H9 (cell line): ENCODE measurements around the gene C1QTNF3. TPM values are rescaled to one million over a fixed set of nuclear protein-coding genes. Genes with fewer than 3 reads are reported as not detected.

Experiments used
- DNase-seq: peaks from one replicate; pipeline ENCODE4 v3.0.0-alpha.2; 2017
- H2AFZ ChIP-seq: one replicate; pipeline ENCODE4 v1.6.1; 2013; ENCODE audit warnings: mild to moderate bottlenecking, low read length, control low read depth, moderate library complexity
- H2AK5ac ChIP-seq: 2 replicates; pipeline ENCODE4 v1.6.1; 2013; ENCODE audit warnings: low read length, control low read depth, mixed read lengths; ENCODE audit not compliant: insufficient read length
- H2BK120ac ChIP-seq: one replicate; pipeline ENCODE4 v1.6.1; 2013; ENCODE audit warnings: low read depth, mild to moderate bottlenecking, low read length, control low read depth, inconsistent platforms; ENCODE audit not compliant: poor library complexity, severe bottlenecking
- H2BK12ac ChIP-seq: 2 replicates; pipeline ENCODE4 v1.6.1; 2013; ENCODE audit warnings: low read length, control low read depth, mixed read lengths, low read depth; ENCODE audit not compliant: insufficient read length
- H2BK15ac ChIP-seq: 2 replicates; pipeline ENCODE4 v1.6.1; 2013; ENCODE audit warnings: low read depth, low read length, control low read depth
- H2BK20ac ChIP-seq: one replicate; pipeline ENCODE4 v1.6.1; 2013; ENCODE audit warnings: low read depth, mild to moderate bottlenecking, low read length, control low read depth, inconsistent platforms; ENCODE audit not compliant: poor library complexity, severe bottlenecking
- H2BK5ac ChIP-seq: 2 replicates; pipeline ENCODE4 v1.6.1; 2013; ENCODE audit warnings: low read length, control low read depth, mixed read lengths; ENCODE audit not compliant: insufficient read length
- H3K14ac ChIP-seq: 2 replicates; pipeline ENCODE4 v1.6.1; 2013; ENCODE audit warnings: low read length, control low read depth; ENCODE audit not compliant: insufficient read depth
- H3K18ac ChIP-seq: 2 replicates; pipeline ENCODE4 v1.6.1; 2013; ENCODE audit warnings: low read depth, mild to moderate bottlenecking, mixed read lengths, low read length, control low read depth; ENCODE audit not compliant: insufficient read length
- H3K23ac ChIP-seq: 2 replicates; pipeline ENCODE4 v1.6.1; 2013; ENCODE audit warnings: low read length, control low read depth, mixed read lengths, low read depth; ENCODE audit not compliant: insufficient read length
- H3K23me2 ChIP-seq: 2 replicates; pipeline ENCODE4 v1.6.1; 2013; ENCODE audit warnings: low read depth, mild to moderate bottlenecking, mixed read lengths, low read length, control low read depth; ENCODE audit not compliant: insufficient read length, poor library complexity, severe bottlenecking
- H3K27ac ChIP-seq: 2 replicates; pipeline ENCODE4 v1.5.1; 2013; ENCODE audit warnings: low read length, control low read depth, mixed read lengths, low read depth; ENCODE audit not compliant: insufficient read length
- H3K27me3 ChIP-seq: 2 replicates; pipeline ENCODE4 v1.6.1; 2013; ENCODE audit warnings: low read length, control low read depth, inconsistent platforms; ENCODE audit not compliant: insufficient read depth
- H3K4ac ChIP-seq: 2 replicates; pipeline ENCODE4 v1.6.1; 2013; ENCODE audit warnings: low read depth, mild to moderate bottlenecking, control low read depth, inconsistent platforms, low read length, moderate library complexity
- H3K4me1 ChIP-seq: 2 replicates; pipeline ENCODE4 v1.6.1; 2013; ENCODE audit warnings: low read length, control low read depth, inconsistent platforms; ENCODE audit not compliant: insufficient read depth
- H3K4me2 ChIP-seq: 2 replicates; pipeline ENCODE4 v1.6.1; 2013; ENCODE audit warnings: low read length, control low read depth, mixed read lengths; ENCODE audit not compliant: insufficient read length, insufficient read depth
- H3K56ac ChIP-seq: 2 replicates; pipeline ENCODE4 v1.6.1; 2013; ENCODE audit warnings: low read depth, mild to moderate bottlenecking, mixed read lengths, low read length, control low read depth; ENCODE audit not compliant: insufficient read length
- H3K79me1 ChIP-seq: 2 replicates; pipeline ENCODE4 v1.6.1; 2013; ENCODE audit warnings: low read depth, mild to moderate bottlenecking, moderate library complexity, low read length, control low read depth, inconsistent platforms; ENCODE audit not compliant: insufficient read depth, poor library complexity, severe bottlenecking
- H3K79me2 ChIP-seq: 2 replicates; pipeline ENCODE4 v1.6.1; 2013; ENCODE audit warnings: low read length, control low read depth, inconsistent platforms; ENCODE audit not compliant: insufficient read depth
- H3K9ac ChIP-seq: 2 replicates; pipeline ENCODE4 v1.6.1; 2013; ENCODE audit warnings: low read length, control low read depth, mixed read lengths; ENCODE audit not compliant: insufficient read length; ENCODE audit errors: extremely low read depth
- H3K9me3 ChIP-seq: one replicate; pipeline ENCODE4 v1.6.1; 2013; ENCODE audit warnings: low read depth, low read length, inconsistent platforms; ENCODE audit not compliant: control insufficient read depth
- H3T11ph ChIP-seq: one replicate; pipeline ENCODE4 v1.6.1; 2013; ENCODE audit warnings: mild to moderate bottlenecking, low read length, control low read depth, inconsistent platforms
- H4K20me1 ChIP-seq: one replicate; pipeline ENCODE4 v1.6.1; 2013; ENCODE audit not compliant: control insufficient read depth, insufficient read length, insufficient read depth
- H4K5ac ChIP-seq: 2 replicates; pipeline ENCODE4 v1.6.1; 2013; ENCODE audit warnings: low read depth, mild to moderate bottlenecking, mixed read lengths, low read length, control low read depth; ENCODE audit not compliant: insufficient read length
- H4K8ac ChIP-seq: replicated peaks from 2 replicates; pipeline ENCODE4 v1.6.1; 2013; ENCODE audit warnings: low read length, control low read depth, mixed read lengths, low read depth; ENCODE audit not compliant: insufficient read length
- H4K91ac ChIP-seq: 2 replicates; pipeline ENCODE4 v1.6.1; 2013; ENCODE audit warnings: low read depth, mild to moderate bottlenecking, moderate library complexity, mixed read lengths, low read length, control low read depth; ENCODE audit not compliant: insufficient read length
- H3K27ac Mint-ChIP-seq, 3 experiments: 2 replicates in 2 of 3; 3 replicates in 1 of 3; pipeline ENCODE4 v1.8.0; 2020 to 2021; ENCODE audit warnings: mixed read lengths in 3 of 3, mild to moderate bottlenecking in 1 of 3, moderate library complexity in 1 of 3
- H3K27me3 Mint-ChIP-seq: 2 replicates; pipeline ENCODE4 v1.8.0; 2021; ENCODE audit warnings: low read depth, mild to moderate bottlenecking, moderate library complexity, mixed read lengths
- H3K36me3 Mint-ChIP-seq, 3 experiments: 2 replicates in 2 of 3; 3 replicates in 1 of 3; pipeline ENCODE4 v1.8.0; 2020 to 2021; ENCODE audit warnings: low read depth in 3 of 3, mixed read lengths in 3 of 3; ENCODE audit not compliant: insufficient read depth in 1 of 3
- H3K4me1 Mint-ChIP-seq, 2 experiments: 2 replicates each; pipeline ENCODE4 v1.8.0; 2020; ENCODE audit warnings: mixed read lengths in 2 of 2
- H3K4me3 Mint-ChIP-seq, 2 experiments: 2 replicates in 1 of 2; 3 replicates in 1 of 2; pipeline ENCODE4 v1.8.0; 2020 to 2021; ENCODE audit warnings: mild to moderate bottlenecking in 2 of 2, mixed read lengths in 2 of 2, moderate library complexity in 1 of 2
- H3K9me3 Mint-ChIP-seq, 2 experiments: 2 replicates in 1 of 2; 3 replicates in 1 of 2; pipeline ENCODE4 v1.8.0; 2020; ENCODE audit warnings: mild to moderate bottlenecking in 2 of 2, mixed read lengths in 2 of 2, moderate library complexity in 1 of 2
- WGBS: extraction: QIAGEN DNeasy Blood & Tissue Kit; methylation state at CpG from one replicate; pipeline ENCODE4 v1.1.7; 2013; ENCODE audit warnings: missing lambda C conversion rate, low lambda C conversion rate, mixed read lengths; ENCODE audit not compliant: insufficient read length; ENCODE audit errors: extremely low coverage; 5-methylcytosine and 5-hydroxymethylcytosine counted together
- total RNA-seq: library from RNA; stranded (reverse); gene quantifications from 2 replicates; pipeline ENCODE4 v1.2.1, GENCODE V29; 2021
- TF ChIP-seq, protein P1 (sequence below): fragments of 200-600 bp; sonication (generic); conservative IDR thresholded peaks from 3 replicates; pipeline ENCODE4 v1.8.0; 2021; ENCODE audit warnings: antibody characterized with exemption, mild to moderate bottlenecking

C1QTNF3 gene
- total RNA-seq, 1 experiment from 2014 or later, result 1.1 TPM

DNA sequence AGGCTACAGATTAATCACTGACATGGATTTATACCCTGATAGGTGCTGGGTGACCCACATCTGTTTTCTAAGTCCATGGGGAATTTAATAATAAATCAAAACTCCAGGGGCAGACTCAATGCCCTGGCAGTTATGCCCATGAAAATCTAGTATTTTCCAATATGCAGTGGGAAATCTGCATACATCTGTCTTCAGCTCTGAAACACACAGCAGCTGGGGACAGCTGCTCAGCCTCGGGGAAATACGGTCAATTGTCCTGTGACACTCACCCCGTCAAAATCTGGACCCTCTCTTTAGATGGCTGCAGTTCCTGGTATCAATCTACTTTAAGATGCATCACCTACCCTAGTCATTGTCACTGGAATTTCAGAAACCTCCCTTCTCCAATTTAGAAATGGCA, 12.7 kb upstream of the C1QTNF3 start:
- Mint-ChIP-seq H3K4me1 (no peaks in the 10 kb centered on the region), H3K27ac (no peak overlapping the region), H3K4me3 (no peak overlapping the region), H3K27me3 (no peaks in the 10 kb centered on the region), H3K9me3 (peaks cover under 1 to 4% of the 10 kb centered on the region in 2 experiments; a peak in 4 of 5 replicates), H3K36me3 (peaks cover 4 to 14% (median 6%) of the 10 kb centered on the region in 3 experiments)
- no peaks in the 10 kb centered on the region for H3K79me1 ChIP-seq
- no peak overlapping the region for H3K4ac ChIP-seq
- H2BK120ac ChIP-seq, result no peak overlapping the region
- no peak overlapping the region for H2BK12ac ChIP-seq
- no peaks in the 10 kb centered on the region for H3K4me1 ChIP-seq
- H3K9ac ChIP-seq, result no peak overlapping the region
- H3K27me3 ChIP-seq, result no peaks in the 10 kb centered on the region
- H2AK5ac ChIP-seq, result no peak overlapping the region
- H4K5ac ChIP-seq, result no peak overlapping the region
- WGBS, result no CpG with 5 or more reads among the region's 3 CpGs
- no peaks in the 10 kb centered on the region for H3K23me2 ChIP-seq
- no peak overlapping the region for H2AFZ ChIP-seq
- DNase-seq, result no peak
- H2BK5ac ChIP-seq, result no peak overlapping the region
- H3K79me2 ChIP-seq, result no peaks in the 10 kb centered on the region
- no peak overlapping the region for H2BK15ac ChIP-seq
- no peak overlapping the region for H3K27ac ChIP-seq
- no peaks in the 10 kb centered on the region for H4K20me1 ChIP-seq
- H3K23ac ChIP-seq, result no peak overlapping the region
- TF ChIP-seq, protein P1, sequence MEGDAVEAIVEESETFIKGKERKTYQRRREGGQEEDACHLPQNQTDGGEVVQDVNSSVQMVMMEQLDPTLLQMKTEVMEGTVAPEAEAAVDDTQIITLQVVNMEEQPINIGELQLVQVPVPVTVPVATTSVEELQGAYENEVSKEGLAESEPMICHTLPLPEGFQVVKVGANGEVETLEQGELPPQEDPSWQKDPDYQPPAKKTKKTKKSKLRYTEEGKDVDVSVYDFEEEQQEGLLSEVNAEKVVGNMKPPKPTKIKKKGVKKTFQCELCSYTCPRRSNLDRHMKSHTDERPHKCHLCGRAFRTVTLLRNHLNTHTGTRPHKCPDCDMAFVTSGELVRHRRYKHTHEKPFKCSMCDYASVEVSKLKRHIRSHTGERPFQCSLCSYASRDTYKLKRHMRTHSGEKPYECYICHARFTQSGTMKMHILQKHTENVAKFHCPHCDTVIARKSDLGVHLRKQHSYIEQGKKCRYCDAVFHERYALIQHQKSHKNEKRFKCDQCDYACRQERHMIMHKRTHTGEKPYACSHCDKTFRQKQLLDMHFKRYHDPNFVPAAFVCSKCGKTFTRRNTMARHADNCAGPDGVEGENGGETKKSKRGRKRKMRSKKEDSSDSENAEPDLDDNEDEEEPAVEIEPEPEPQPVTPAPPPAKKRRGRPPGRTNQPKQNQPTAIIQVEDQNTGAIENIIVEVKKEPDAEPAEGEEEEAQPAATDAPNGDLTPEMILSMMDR, result no peak
- no peak overlapping the region for H3K56ac ChIP-seq
- no peak overlapping the region for H2BK20ac ChIP-seq
- H4K8ac ChIP-seq, result no peak overlapping the region
- H3K14ac ChIP-seq, result no peak overlapping the region
- H3T11ph ChIP-seq, result no peak overlapping the region
- H3K18ac ChIP-seq, result no peak overlapping the region
- H4K91ac ChIP-seq, result no peak overlapping the region
- no peaks in the 10 kb centered on the region for H3K9me3 ChIP-seq
- no peak overlapping the region for H3K4me2 ChIP-seq
